ENCODE measurements around the gene TIGD3.

Gene TIGD3

GRCh38 chr11:65399249-65399648 is 44.7 kb downstream of the TIGD3 start:
- CTCF ChIA-PET, result interaction anchor here (9.6 kb wide), 1 partner anchor 18 kb away, joined by 85 read pairs; no protein-coding TSS in a partner anchor
- POLR2A ChIA-PET, result interaction anchor here (0.6 to 1.5 kb wide), 2 partner anchors 103 to 109 kb away, joined by 5 to 6 read pairs; no protein-coding TSS in a partner anchor
- no peak for DNase-seq (ENCODE audit: extremely low spot score)
- no peak for TF ChIP-seq CTCF (IDR thresholded peaks at IDR 0.05; ENCODE audit: control extremely low read depth, extremely low read depth, low read depth, missing control alignments)

- no peak for DNase-seq (ENCODE audit: extremely low spot score)
- POLR2A ChIA-PET, result interaction anchor here (1.4 kb wide), 1 partner anchor 13 kb away, joined by 4 read pairs; the partner anchor contains the start of gene FRMD8
- TF ChIP-seq CTCF (IDR thresholded peaks at IDR 0.05; ENCODE audit: control extremely low read depth, extremely low read depth, low read depth, missing control alignments), result no peak
- CTCF ChIA-PET, result interaction anchor here (0.9 to 9.6 kb wide), 2 partner anchors 9 to 18 kb away, joined by 3 to 85 read pairs; no protein-coding TSS in a partner anchor
Observed at GRCh38 chr11:65399845-65400244, 45.3 kb downstream of the TIGD3 start.

GRCh38 chr11:65400307-65401072 is 45.9 kb downstream of the TIGD3 start:
- POLR2A ChIA-PET, result interaction anchor here (1.1 to 1.4 kb wide), 3 partner anchors 13 to 105 kb away, joined by 4 read pairs; partner anchors contain the start of genes FRMD8 and NEAT1
- CTCF ChIA-PET, result interaction anchor here (0.9 to 9.6 kb wide), 2 partner anchors 10 to 17 kb away, joined by 3 to 85 read pairs; no protein-coding TSS in a partner anchor

GRCh38 chr11:65401073-65401802 is 46.7 kb downstream of the TIGD3 start:
- POLR2A ChIA-PET, result interaction anchor here (0.7 to 1.4 kb wide), 4 partner anchors 14 to 110 kb away, joined by 3 to 4 read pairs (median 4); partner anchors contain the start of genes FRMD8 and NEAT1
- CTCF ChIA-PET, result interaction anchor here (0.9 to 9.6 kb wide), 2 partner anchors 11 to 16 kb away, joined by 3 to 85 read pairs; no protein-coding TSS in a partner anchor
- TF ChIP-seq CTCF (IDR thresholded peaks at IDR 0.05; ENCODE audit: control extremely low read depth, extremely low read depth, low read depth, missing control alignments), result no peak
- no peak for DNase-seq (ENCODE audit: extremely low spot score)

More at GRCh38 chr11:65400307-65401072, 45.9 kb downstream of the TIGD3 start:
- TF ChIP-seq CTCF (IDR thresholded peaks at IDR 0.05; ENCODE audit: control extremely low read depth, extremely low read depth, low read depth, missing control alignments), result no peak
- no peak for DNase-seq (ENCODE audit: extremely low spot score)

- no peak for DNase-seq (ENCODE audit: extremely low spot score)
- CTCF ChIA-PET, result interaction anchor here (0.7 to 9.6 kb wide), 2 partner anchors 15 to 16 kb away, joined by 3 to 85 read pairs; no protein-coding TSS in a partner anchor
- POLR2A ChIA-PET, result interaction anchor here (0.7 to 3.1 kb wide), 3 partner anchors 106 to 274 kb away, joined by 3 to 17 read pairs (median 3); no protein-coding TSS in a partner anchor
- TF ChIP-seq CTCF (IDR thresholded peaks at IDR 0.05; ENCODE audit: control extremely low read depth, extremely low read depth, low read depth, missing control alignments), result no peak
Observed at GRCh38 chr11:65401803-65402248, 47.3 kb downstream of the TIGD3 start.

- ChIA-PET POLR2A (interaction anchor here (0.7 to 3.1 kb wide), 3 partner anchors 20 to 275 kb away, joined by 3 to 17 read pairs (median 4); partner anchors contain the start of gene NEAT1), CTCF (interaction anchor here (1.2 to 9.6 kb wide), 2 partner anchors 15 to 69 kb away, joined by 3 to 85 read pairs; no protein-coding TSS in a partner anchor)
- no peak for DNase-seq (ENCODE audit: extremely low spot score)
- no peak for TF ChIP-seq CTCF (IDR thresholded peaks at IDR 0.05; ENCODE audit: control extremely low read depth, extremely low read depth, low read depth, missing control alignments)
Observed at GRCh38 chr11:65402790-65403189, 48.2 kb downstream of the TIGD3 start.

All from GM10248 (cell line).